HEK293 (cell line): ENCODE results near the gene TAF1B.

Source experiments
- BCL11B ChIP-seq: fragments of 450-650 bp; formaldehyde crosslinking; IDR thresholded peaks from 2 replicates; pipeline ENCODE4 v1.5.1; 2016; ENCODE audit warnings: low read depth, missing biosample characterization, missing genetic modification characterization
- EGR2 ChIP-seq: fragments of 450-650 bp; formaldehyde crosslinking; IDR thresholded peaks from 2 replicates; pipeline ENCODE4 v1.5.1; 2016; ENCODE audit warnings: low read depth, missing biosample characterization, missing genetic modification characterization
- HOXA7 ChIP-seq: sonication (generic); formaldehyde crosslinking; IDR thresholded peaks from 2 replicates; pipeline ENCODE4 v1.8.1; 2022; ENCODE audit warnings: missing genetic modification reagents, borderline replicate concordance
- MYNN ChIP-seq: fragments of 450-650 bp; formaldehyde crosslinking; IDR thresholded peaks from 2 replicates; pipeline ENCODE4 v1.5.1; 2016; ENCODE audit warnings: missing biosample characterization, missing genetic modification characterization, borderline replicate concordance
- MZF1 ChIP-seq: fragments of 450-650 bp; formaldehyde crosslinking; IDR thresholded peaks from 2 replicates; pipeline ENCODE4 v1.5.1; 2017; ENCODE audit warnings: missing biosample characterization, missing genetic modification characterization, borderline replicate concordance
- RBAK ChIP-seq: fragments of 450-650 bp; formaldehyde crosslinking; IDR thresholded peaks from 2 replicates; pipeline ENCODE4 v1.5.1; 2016; ENCODE audit warnings: missing biosample characterization, missing genetic modification characterization
- SP2 ChIP-seq: fragments of 450-650 bp; formaldehyde crosslinking; IDR thresholded peaks from 2 replicates; pipeline ENCODE4 v1.5.1; 2016; ENCODE audit warnings: missing biosample characterization, missing genetic modification characterization
- SP3 ChIP-seq: fragments of 450-650 bp; formaldehyde crosslinking; IDR thresholded peaks from 2 replicates; pipeline ENCODE4 v1.5.1; 2016; ENCODE audit warnings: missing biosample characterization, missing genetic modification characterization
- WT1 ChIP-seq: fragments of 450-650 bp; formaldehyde crosslinking; IDR thresholded peaks from 2 replicates; pipeline ENCODE4 v1.5.1; 2016; ENCODE audit warnings: missing biosample characterization, missing genetic modification characterization
- ZBTB17 ChIP-seq: fragments of 450-650 bp; formaldehyde crosslinking; IDR thresholded peaks from 2 replicates; pipeline ENCODE4 v1.5.1; 2016; ENCODE audit warnings: missing biosample characterization, missing genetic modification characterization
- ZBTB20 ChIP-seq: fragments of 450-650 bp; formaldehyde crosslinking; IDR thresholded peaks from 2 replicates; pipeline ENCODE4 v1.5.1; 2016; ENCODE audit warnings: missing biosample characterization, missing genetic modification characterization
- ZFHX2 ChIP-seq: fragments of 450-650 bp; formaldehyde crosslinking; conservative IDR thresholded peaks from 2 replicates; pipeline ENCODE4 v1.5.1; 2016; ENCODE audit warnings: missing biosample characterization, missing genetic modification characterization
- ZIC2 ChIP-seq: fragments of 450-650 bp; formaldehyde crosslinking; IDR thresholded peaks from 2 replicates; pipeline ENCODE4 v1.5.1; 2016; ENCODE audit warnings: missing biosample characterization, missing genetic modification characterization
- ZNF114 ChIP-seq: fragments of 450-650 bp; formaldehyde crosslinking; IDR thresholded peaks from 2 replicates; pipeline ENCODE4 v1.5.0; 2017; ENCODE audit warnings: missing biosample characterization, missing genetic modification characterization
- ZNF121 ChIP-seq: fragments of 450-650 bp; formaldehyde crosslinking; IDR thresholded peaks from 2 replicates; pipeline ENCODE4 v1.5.1; 2016; ENCODE audit warnings: missing biosample characterization, missing genetic modification characterization
- ZNF132 ChIP-seq: fragments of 450-650 bp; formaldehyde crosslinking; IDR thresholded peaks from 2 replicates; pipeline ENCODE4 v1.5.1; 2017; ENCODE audit warnings: missing biosample characterization, missing genetic modification characterization, borderline replicate concordance
- ZNF184 ChIP-seq: fragments of 450-650 bp; IDR thresholded peaks from 2 replicates; pipeline ENCODE4 v1.5.1; 2018; ENCODE audit warnings: missing biosample characterization, mild to moderate bottlenecking, missing genetic modification characterization
- ZNF202 ChIP-seq: fragments of 450-650 bp; formaldehyde crosslinking; IDR thresholded peaks from 2 replicates; pipeline ENCODE4 v1.5.1; 2016; ENCODE audit warnings: missing biosample characterization, missing genetic modification characterization, borderline replicate concordance
- ZNF324 ChIP-seq: fragments of 450-650 bp; formaldehyde crosslinking; IDR thresholded peaks from 2 replicates; pipeline ENCODE4 v1.5.1; 2016; ENCODE audit warnings: missing biosample characterization, missing genetic modification characterization
- ZNF473 ChIP-seq: fragments of 450-650 bp; formaldehyde crosslinking; IDR thresholded peaks from 2 replicates; pipeline ENCODE4 v1.5.1; 2017; ENCODE audit warnings: missing biosample characterization, missing genetic modification characterization
- ZNF501 ChIP-seq: fragments of 450-650 bp; formaldehyde crosslinking; IDR thresholded peaks from 2 replicates; pipeline ENCODE4 v1.5.1; 2016; ENCODE audit warnings: missing biosample characterization, missing genetic modification characterization
- ZNF530 ChIP-seq: fragments of 450-650 bp; formaldehyde crosslinking; IDR thresholded peaks from 2 replicates; pipeline ENCODE4 v1.5.1; 2016; ENCODE audit warnings: low read depth, missing biosample characterization, missing genetic modification characterization
- ZNF610 ChIP-seq: fragments of 450-650 bp; formaldehyde crosslinking; IDR thresholded peaks from 2 replicates; pipeline ENCODE4 v1.5.1; 2016; ENCODE audit warnings: missing biosample characterization, missing genetic modification characterization, borderline replicate concordance
- ZNF785 ChIP-seq: fragments of 450-650 bp; formaldehyde crosslinking; IDR thresholded peaks from 2 replicates; pipeline ENCODE4 v1.5.1; 2016; ENCODE audit warnings: missing biosample characterization, missing genetic modification characterization
- ZXDB ChIP-seq: fragments of 450-650 bp; formaldehyde crosslinking; IDR thresholded peaks from 2 replicates; pipeline ENCODE4 v1.5.1; 2016; ENCODE audit warnings: missing biosample characterization, missing genetic modification characterization
- TF ChIP-seq, protein P1 (sequence below): fragments of 450-650 bp; IDR thresholded peaks from 2 replicates; pipeline ENCODE4 v1.5.1; 2018; ENCODE audit warnings: missing biosample characterization, mild to moderate bottlenecking, missing genetic modification characterization
- TF ChIP-seq, protein P2 (sequence below): fragments of 450-650 bp; IDR thresholded peaks from 2 replicates; pipeline ENCODE4 v1.5.1; 2018; ENCODE audit warnings: missing biosample characterization, missing genetic modification characterization
- TF ChIP-seq, protein P3 (sequence below): fragments of 450-650 bp; formaldehyde crosslinking; IDR thresholded peaks from 2 replicates; pipeline ENCODE4 v1.5.1; 2016; ENCODE audit warnings: missing biosample characterization, missing genetic modification characterization
- TF ChIP-seq, protein P4 (sequence below): fragments of 450-650 bp; formaldehyde crosslinking; IDR thresholded peaks from 2 replicates; pipeline ENCODE4 v1.5.1; 2016; ENCODE audit warnings: missing biosample characterization, missing genetic modification characterization
- TF ChIP-seq, protein P5 (sequence below): fragments of 450-650 bp; formaldehyde crosslinking; IDR thresholded peaks from 2 replicates; pipeline ENCODE4 v1.5.1; 2016; ENCODE audit warnings: missing biosample characterization, missing genetic modification characterization
- TF ChIP-seq, protein P6 (sequence below): sonication (generic); formaldehyde crosslinking; IDR thresholded peaks from 2 replicates; pipeline ENCODE4 v1.8.1; 2022; ENCODE audit warnings: mild to moderate bottlenecking, moderate library complexity, missing genetic modification reagents

The TAF1B gene

DNA sequence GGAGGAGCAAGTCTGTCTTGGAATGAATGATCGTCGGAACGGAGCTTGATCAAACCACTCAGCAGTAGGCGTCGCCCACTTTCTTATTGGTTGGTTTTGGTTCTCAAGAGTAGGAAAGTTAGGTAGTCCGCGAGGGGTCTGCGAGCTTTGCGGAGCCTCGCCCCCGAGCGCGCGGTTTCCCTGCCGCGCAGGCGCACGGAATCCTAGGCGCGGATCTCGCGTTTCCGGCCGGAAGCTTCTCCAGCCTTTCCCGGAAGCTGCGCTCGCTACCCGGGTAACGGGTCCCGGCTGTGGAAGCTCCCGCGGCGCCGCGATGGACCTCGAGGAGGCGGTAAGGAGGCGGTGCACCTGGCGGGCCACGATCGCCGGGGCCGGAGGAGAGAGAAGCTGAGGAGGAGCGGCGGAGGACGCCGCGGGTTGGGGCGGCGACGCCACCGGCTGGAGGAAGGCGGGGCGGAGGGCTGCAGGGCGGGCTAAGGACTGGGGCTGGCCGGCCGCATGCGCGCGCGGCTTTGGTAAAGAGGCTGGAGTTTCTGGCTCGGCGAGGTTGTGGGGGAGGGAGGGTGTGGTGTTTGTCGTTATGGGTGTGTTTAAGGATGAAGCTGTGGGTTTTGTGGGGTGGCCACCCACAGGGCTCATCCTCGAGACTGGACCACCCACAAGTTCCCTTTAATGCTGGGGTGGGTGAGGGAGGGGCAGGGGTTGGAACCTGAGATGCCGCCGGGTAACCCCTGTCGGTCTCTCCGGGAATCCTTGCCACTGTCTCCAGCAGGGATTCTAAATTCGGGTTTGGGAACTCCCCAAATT, at the start of gene TAF1B (continued):
- TF ChIP-seq, protein P1, sequence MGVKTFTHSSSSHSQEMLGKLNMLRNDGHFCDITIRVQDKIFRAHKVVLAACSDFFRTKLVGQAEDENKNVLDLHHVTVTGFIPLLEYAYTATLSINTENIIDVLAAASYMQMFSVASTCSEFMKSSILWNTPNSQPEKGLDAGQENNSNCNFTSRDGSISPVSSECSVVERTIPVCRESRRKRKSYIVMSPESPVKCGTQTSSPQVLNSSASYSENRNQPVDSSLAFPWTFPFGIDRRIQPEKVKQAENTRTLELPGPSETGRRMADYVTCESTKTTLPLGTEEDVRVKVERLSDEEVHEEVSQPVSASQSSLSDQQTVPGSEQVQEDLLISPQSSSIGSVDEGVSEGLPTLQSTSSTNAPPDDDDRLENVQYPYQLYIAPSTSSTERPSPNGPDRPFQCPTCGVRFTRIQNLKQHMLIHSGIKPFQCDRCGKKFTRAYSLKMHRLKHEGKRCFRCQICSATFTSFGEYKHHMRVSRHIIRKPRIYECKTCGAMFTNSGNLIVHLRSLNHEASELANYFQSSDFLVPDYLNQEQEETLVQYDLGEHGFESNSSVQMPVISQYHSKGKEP, result no peak
- TF ChIP-seq ZNF202 (tag by site-specific recombination), result no peak
- TF ChIP-seq ZNF530 (tag by site-specific recombination), result no peak
- TF ChIP-seq, protein P2, sequence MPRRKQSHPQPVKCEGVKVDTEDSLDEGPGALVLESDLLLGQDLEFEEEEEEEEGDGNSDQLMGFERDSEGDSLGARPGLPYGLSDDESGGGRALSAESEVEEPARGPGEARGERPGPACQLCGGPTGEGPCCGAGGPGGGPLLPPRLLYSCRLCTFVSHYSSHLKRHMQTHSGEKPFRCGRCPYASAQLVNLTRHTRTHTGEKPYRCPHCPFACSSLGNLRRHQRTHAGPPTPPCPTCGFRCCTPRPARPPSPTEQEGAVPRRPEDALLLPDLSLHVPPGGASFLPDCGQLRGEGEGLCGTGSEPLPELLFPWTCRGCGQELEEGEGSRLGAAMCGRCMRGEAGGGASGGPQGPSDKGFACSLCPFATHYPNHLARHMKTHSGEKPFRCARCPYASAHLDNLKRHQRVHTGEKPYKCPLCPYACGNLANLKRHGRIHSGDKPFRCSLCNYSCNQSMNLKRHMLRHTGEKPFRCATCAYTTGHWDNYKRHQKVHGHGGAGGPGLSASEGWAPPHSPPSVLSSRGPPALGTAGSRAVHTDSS, result no peak
- peak; percentile 62; the same call in 1 of the 2 replicates for TF ChIP-seq ZNF501 (tag by site-specific recombination)
- peak; percentile 83 for TF ChIP-seq SP2 (tag by site-specific recombination)
- TF ChIP-seq ZNF785 (tag by site-specific recombination), result no peak
- peak; percentile 91 for TF ChIP-seq EGR2 (tag by site-specific recombination)
- TF ChIP-seq ZNF132, result no peak
- peak; percentile 64 for TF ChIP-seq ZBTB20 (tag by site-specific recombination)
- no peak for TF ChIP-seq RBAK (tag by site-specific recombination)
- TF ChIP-seq ZNF114 (tag by site-specific recombination), result no peak
- TF ChIP-seq BCL11B, result no peak
- TF ChIP-seq ZBTB17 (tag by site-specific recombination), result peak; percentile 94
- TF ChIP-seq, protein P3, sequence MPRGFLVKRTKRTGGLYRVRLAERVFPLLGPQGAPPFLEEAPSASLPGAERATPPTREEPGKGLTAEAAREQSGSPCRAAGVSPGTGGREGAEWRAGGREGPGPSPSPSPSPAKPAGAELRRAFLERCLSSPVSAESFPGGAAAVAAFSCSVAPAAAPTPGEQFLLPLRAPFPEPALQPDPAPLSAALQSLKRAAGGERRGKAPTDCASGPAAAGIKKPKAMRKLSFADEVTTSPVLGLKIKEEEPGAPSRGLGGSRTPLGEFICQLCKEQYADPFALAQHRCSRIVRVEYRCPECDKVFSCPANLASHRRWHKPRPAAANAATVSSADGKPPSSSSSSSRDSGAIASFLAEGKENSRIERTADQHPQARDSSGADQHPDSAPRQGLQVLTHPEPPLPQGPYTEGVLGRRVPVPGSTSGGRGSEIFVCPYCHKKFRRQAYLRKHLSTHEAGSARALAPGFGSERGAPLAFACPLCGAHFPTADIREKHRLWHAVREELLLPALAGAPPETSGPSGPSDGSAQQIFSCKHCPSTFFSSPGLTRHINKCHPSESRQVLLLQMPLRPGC (tag by site-specific recombination), result no peak
- TF ChIP-seq, protein P4, sequence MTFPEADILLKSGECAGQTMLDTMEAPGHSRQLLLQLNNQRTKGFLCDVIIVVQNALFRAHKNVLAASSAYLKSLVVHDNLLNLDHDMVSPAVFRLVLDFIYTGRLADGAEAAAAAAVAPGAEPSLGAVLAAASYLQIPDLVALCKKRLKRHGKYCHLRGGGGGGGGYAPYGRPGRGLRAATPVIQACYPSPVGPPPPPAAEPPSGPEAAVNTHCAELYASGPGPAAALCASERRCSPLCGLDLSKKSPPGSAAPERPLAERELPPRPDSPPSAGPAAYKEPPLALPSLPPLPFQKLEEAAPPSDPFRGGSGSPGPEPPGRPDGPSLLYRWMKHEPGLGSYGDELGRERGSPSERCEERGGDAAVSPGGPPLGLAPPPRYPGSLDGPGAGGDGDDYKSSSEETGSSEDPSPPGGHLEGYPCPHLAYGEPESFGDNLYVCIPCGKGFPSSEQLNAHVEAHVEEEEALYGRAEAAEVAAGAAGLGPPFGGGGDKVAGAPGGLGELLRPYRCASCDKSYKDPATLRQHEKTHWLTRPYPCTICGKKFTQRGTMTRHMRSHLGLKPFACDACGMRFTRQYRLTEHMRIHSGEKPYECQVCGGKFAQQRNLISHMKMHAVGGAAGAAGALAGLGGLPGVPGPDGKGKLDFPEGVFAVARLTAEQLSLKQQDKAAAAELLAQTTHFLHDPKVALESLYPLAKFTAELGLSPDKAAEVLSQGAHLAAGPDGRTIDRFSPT (tag by site-specific recombination), result no peak
- peak; percentile 32; the same call in 1 of the 2 replicates for TF ChIP-seq ZXDB
- no peak for TF ChIP-seq MZF1 (tag by site-specific recombination)
- TF ChIP-seq ZIC2 (tag by site-specific recombination), result peak; percentile 25
- peak; percentile 89 for TF ChIP-seq SP3 (tag by site-specific recombination)
- no peak for TF ChIP-seq ZNF121
- TF ChIP-seq ZNF184 (tag by site-specific recombination), result no peak
- no peak for TF ChIP-seq ZNF473
- TF ChIP-seq HOXA7 (CRISPR knock-in tag), result no peak
- peak; percentile 42 for TF ChIP-seq WT1
- TF ChIP-seq ZFHX2 (tag by site-specific recombination), result peak; percentile 93
- TF ChIP-seq ZNF610 (tag by site-specific recombination), result peak; percentile 51; the same call in 1 of the 2 replicates
- TF ChIP-seq, protein P5, sequence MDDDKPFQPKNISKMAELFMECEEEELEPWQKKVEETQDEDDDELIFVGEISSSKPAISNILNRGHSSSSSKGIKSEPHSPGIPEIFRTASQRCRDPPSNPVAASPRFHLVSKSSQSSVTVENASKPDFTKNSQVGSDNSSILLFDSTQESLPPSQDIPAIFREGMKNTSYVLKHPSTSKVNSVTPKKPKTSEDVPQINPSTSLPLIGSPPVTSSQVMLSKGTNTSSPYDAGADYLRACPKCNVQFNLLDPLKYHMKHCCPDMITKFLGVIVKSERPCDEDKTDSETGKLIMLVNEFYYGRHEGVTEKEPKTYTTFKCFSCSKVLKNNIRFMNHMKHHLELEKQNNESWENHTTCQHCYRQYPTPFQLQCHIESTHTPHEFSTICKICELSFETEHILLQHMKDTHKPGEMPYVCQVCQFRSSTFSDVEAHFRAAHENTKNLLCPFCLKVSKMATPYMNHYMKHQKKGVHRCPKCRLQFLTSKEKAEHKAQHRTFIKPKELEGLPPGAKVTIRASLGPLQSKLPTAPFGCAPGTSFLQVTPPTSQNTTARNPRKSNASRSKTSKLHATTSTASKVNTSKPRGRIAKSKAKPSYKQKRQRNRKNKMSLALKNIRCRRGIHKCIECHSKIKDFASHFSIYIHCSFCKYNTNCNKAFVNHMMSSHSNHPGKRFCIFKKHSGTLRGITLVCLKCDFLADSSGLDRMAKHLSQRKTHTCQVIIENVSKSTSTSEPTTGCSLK (tag by site-specific recombination), result no peak
- TF ChIP-seq, protein P6, sequence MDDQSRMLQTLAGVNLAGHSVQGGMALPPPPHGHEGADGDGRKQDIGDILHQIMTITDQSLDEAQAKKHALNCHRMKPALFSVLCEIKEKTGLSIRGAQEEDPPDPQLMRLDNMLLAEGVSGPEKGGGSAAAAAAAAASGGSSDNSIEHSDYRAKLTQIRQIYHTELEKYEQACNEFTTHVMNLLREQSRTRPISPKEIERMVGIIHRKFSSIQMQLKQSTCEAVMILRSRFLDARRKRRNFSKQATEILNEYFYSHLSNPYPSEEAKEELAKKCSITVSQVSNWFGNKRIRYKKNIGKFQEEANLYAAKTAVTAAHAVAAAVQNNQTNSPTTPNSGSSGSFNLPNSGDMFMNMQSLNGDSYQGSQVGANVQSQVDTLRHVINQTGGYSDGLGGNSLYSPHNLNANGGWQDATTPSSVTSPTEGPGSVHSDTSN, result no peak
- TF ChIP-seq ZNF324, result no peak
- TF ChIP-seq MYNN, result no peak
